Liver (tissue), 9 donors: ENCODE results near the gene PRKCSH. TPM values are rescaled to one million over a fixed set of nuclear protein-coding genes. Genes with fewer than 3 reads are reported as not detected.

ENCODE experiments used
- DNase-seq: peaks from one replicate; pipeline ENCODE4 v3.0.0-alpha.2; 2017; ENCODE audit warnings: low spot score
- H3K27ac ChIP-seq, 2 donors: one replicate each; pipeline ENCODE4 v1.7.0; 2013; ENCODE audit warnings: inconsistent platforms in 2 of 2, low read length in 2 of 2, control low read depth in 1 of 2, low read depth in 1 of 2, mild to moderate bottlenecking in 1 of 2
- H3K27me3 ChIP-seq, 4 donors: one replicate each; pipeline versions ENCODE4 v1.6.1 to v1.7.0; 2013; ENCODE audit warnings: low read length in 3 of 4, inconsistent platforms in 1 of 4, mild to moderate bottlenecking in 1 of 4, moderate library complexity in 1 of 4; ENCODE audit not compliant: control insufficient read depth in 4 of 4, insufficient read depth in 4 of 4
- H3K36me3 ChIP-seq, 4 donors: one replicate each; pipeline versions ENCODE4 v1.6.1 to v1.7.0; 2013; ENCODE audit warnings: low read length in 3 of 4, mild to moderate bottlenecking in 3 of 4, low read depth in 1 of 4, moderate library complexity in 1 of 4; ENCODE audit not compliant: control insufficient read depth in 4 of 4, insufficient read depth in 3 of 4
- H3K4me1 ChIP-seq, 4 donors: one replicate each; pipeline versions ENCODE4 v1.6.1 to v1.7.0; 2013; ENCODE audit warnings: low read length in 3 of 4, mild to moderate bottlenecking in 3 of 4, moderate library complexity in 1 of 4; ENCODE audit not compliant: control insufficient read depth in 4 of 4, insufficient read depth in 4 of 4
- H3K4me3 ChIP-seq, 3 donors: one replicate each; pipeline versions ENCODE4 v1.6.1 to v1.7.0; 2013; ENCODE audit warnings: low read length in 3 of 3, control low read depth in 1 of 3, low read depth in 1 of 3, mild to moderate bottlenecking in 1 of 3
- H3K9ac ChIP-seq, 2 donors: one replicate each; pipeline ENCODE4 v1.7.0; 2013; ENCODE audit warnings: low read length in 2 of 2, mild to moderate bottlenecking in 2 of 2, moderate library complexity in 2 of 2, control low read depth in 1 of 2, low read depth in 1 of 2
- H3K9me3 ChIP-seq, 4 donors: one replicate each; pipeline versions ENCODE4 v1.6.1 to v1.7.0; 2013; ENCODE audit warnings: low read length in 3 of 4; ENCODE audit not compliant: control insufficient read depth in 4 of 4
- CTCF ChIP-seq: fragments of 150-350 bp; IDR thresholded peaks from 2 replicates; pipeline ENCODE4 v1.5.1; 2017; ENCODE audit warnings: improper control_type of control experiment, low read depth, low read length; ENCODE audit not compliant: missing input control
- EGR1 ChIP-seq, 2 donors: IDR thresholded peaks; 2 replicates each; pipeline ENCODE4 v1.6.1; 2016 to 2018; ENCODE audit warnings: antibody characterized with exemption in 2 of 2, low read depth in 2 of 2
- FOXA1 ChIP-seq: IDR thresholded peaks from 2 replicates; pipeline ENCODE4 v1.6.1; 2016; ENCODE audit warnings: antibody characterized with exemption
- FOXA2 ChIP-seq: IDR thresholded peaks from 2 replicates; pipeline ENCODE4 v1.6.1; 2016; ENCODE audit warnings: antibody characterized with exemption
- GABPA ChIP-seq, 2 donors: IDR thresholded peaks in 1 of 2; conservative IDR thresholded peaks in 1 of 2; 2 replicates each; pipeline ENCODE4 v1.6.1; 2016; ENCODE audit warnings: antibody characterized with exemption in 2 of 2, mild to moderate bottlenecking in 1 of 2, moderate library complexity in 1 of 2
- HNF4A ChIP-seq, 2 donors: conservative IDR thresholded peaks; 2 replicates each; pipeline ENCODE4 v1.6.1; 2016; ENCODE audit warnings: antibody characterized with exemption in 2 of 2, mild to moderate bottlenecking in 2 of 2
- HNF4G ChIP-seq: IDR thresholded peaks from 2 replicates; pipeline ENCODE4 v1.6.1; 2016; ENCODE audit warnings: antibody characterized with exemption
- JUND ChIP-seq, 2 donors: IDR thresholded peaks; 2 replicates each; pipeline ENCODE4 v1.6.1; 2016; ENCODE audit warnings: antibody characterized with exemption in 2 of 2
- MAX ChIP-seq: IDR thresholded peaks from 2 replicates; pipeline ENCODE4 v1.6.1; 2016; ENCODE audit warnings: antibody characterized with exemption
- NR2F2 ChIP-seq: IDR thresholded peaks from 2 replicates; pipeline ENCODE4 v1.6.1; 2016; ENCODE audit warnings: antibody characterized with exemption
- RAD21 ChIP-seq, 2 donors: IDR thresholded peaks; 2 replicates each; pipeline ENCODE4 v1.6.1; 2016; ENCODE audit warnings: antibody characterized with exemption in 2 of 2, mild to moderate bottlenecking in 2 of 2
- REST ChIP-seq: IDR thresholded peaks from 2 replicates; pipeline ENCODE4 v1.6.1; 2016; ENCODE audit warnings: antibody characterized with exemption, mild to moderate bottlenecking
- RXRA ChIP-seq, 2 donors: IDR thresholded peaks; 2 replicates each; pipeline ENCODE4 v1.6.1; 2017 to 2018; ENCODE audit warnings: antibody characterized with exemption in 2 of 2, mild to moderate bottlenecking in 1 of 2
- SP1 ChIP-seq: IDR thresholded peaks from 2 replicates; pipeline ENCODE4 v1.6.1; 2018; ENCODE audit warnings: antibody characterized with exemption, mild to moderate bottlenecking
- TAF1 ChIP-seq: conservative IDR thresholded peaks from 2 replicates; pipeline ENCODE4 v1.6.1; 2016; ENCODE audit warnings: antibody characterized with exemption, mild to moderate bottlenecking
- YY1 ChIP-seq: IDR thresholded peaks from 2 replicates; pipeline ENCODE4 v1.6.1; 2016; ENCODE audit warnings: antibody characterized with exemption, mild to moderate bottlenecking
- ZBTB33 ChIP-seq: IDR thresholded peaks from 2 replicates; pipeline ENCODE4 v1.6.1; 2016; ENCODE audit warnings: antibody characterized with exemption
- WGBS: extraction: QIAGEN DNeasy Blood & Tissue Kit; methylation state at CpG from one replicate; pipeline ENCODE4 v1.1.7; 2013; 5-methylcytosine and 5-hydroxymethylcytosine counted together
- polyA plus RNA-seq, 2 donors: library from polyadenylated mRNA; stranded (reverse) in 1 of 2; unstranded in 1 of 2; fragments of 200-250 nt in 1 of 2; fragments of >200 nt in 1 of 2; fragmentation: Nextera tagmentation in 1 of 2; extraction: Ambion mirVana in 1 of 2; gene quantifications; one replicate each; pipeline versions ENCODE4 v1.2.1 to v1.2.3, GENCODE V29; 2013 to 2015
- total RNA-seq, 2 donors: library from RNA; depleted of rRNA; stranded (reverse); fragments of >200 nt; gene quantifications; one replicate each; pipeline ENCODE4 v1.2.3, GENCODE V29; 2014
- TF ChIP-seq, protein P1 (sequence below): IDR thresholded peaks from 2 replicates; pipeline ENCODE4 v1.6.1; 2016; ENCODE audit warnings: antibody characterized with exemption
- donor health status: healthy.
- donor health status: healthy.
- donor health status: healthy.
- donor health status: healthy.
- donor health status: healthy.

The PRKCSH gene
- total RNA-seq (100 to 1,000 TPM in 1 of 2 donors, 10 to 100 TPM in 1; 53.0 to 104 TPM), polyA plus RNA-seq (100 to 1,000 TPM in 1 of 2 donors, 10 to 100 TPM in 1; 42.9 to 165 TPM)

- Histone ChIP-seq H3K9ac (peak within 1 kb of the TSS; percentile 53 to 70), H3K4me3 (peak within 1 kb of the TSS; percentile 77 to 93 (median 82)), H3K9me3 (no peaks in the 10 kb centered on the region), H3K36me3 (peaks cover 0 to 9% (median 5%) of the 10 kb centered on the region in 4 donors), H3K4me1 (peaks cover 9 to 17% (median 15%) of the 10 kb centered on the region in 4 donors), H3K27me3 (no peaks in the 10 kb centered on the region), H3K27ac (peak within 1 kb of the TSS; percentile 63 to 75)
- peak; percentile 97 for DNase-seq
- peak; percentile 37 to 53 for TF ChIP-seq RAD21 (IDR thresholded peaks at IDR 0.05)
- TF ChIP-seq REST, result peak; percentile 84
- peak; percentile 100 for TF ChIP-seq YY1
- TF ChIP-seq ZBTB33, result no peak
- peak; percentile 53 for TF ChIP-seq HNF4G
- peak; percentile 54 for TF ChIP-seq FOXA1
- no peak for TF ChIP-seq TAF1
- peak; percentile 92 for TF ChIP-seq SP1
- peak; percentile 77 to 85 for TF ChIP-seq HNF4A (conservative IDR thresholded peaks at IDR 0.05)
- TF ChIP-seq MAX, result peak; percentile 64
- TF ChIP-seq CTCF, result peak; percentile 99
- TF ChIP-seq NR2F2, result peak; percentile 69
- TF ChIP-seq, protein P1, sequence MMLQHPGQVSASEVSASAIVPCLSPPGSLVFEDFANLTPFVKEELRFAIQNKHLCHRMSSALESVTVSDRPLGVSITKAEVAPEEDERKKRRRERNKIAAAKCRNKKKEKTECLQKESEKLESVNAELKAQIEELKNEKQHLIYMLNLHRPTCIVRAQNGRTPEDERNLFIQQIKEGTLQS, result peak; percentile 58
- TF ChIP-seq RXRA (IDR thresholded peaks at IDR 0.05), result peak; percentile 59 to 76
- TF ChIP-seq EGR1 (IDR thresholded peaks at IDR 0.05; ENCODE audit: low read depth in 2 of 2), result peak; percentile 62 to 84
- peak; percentile 92 to 98 for TF ChIP-seq GABPA (IDR thresholded peaks at IDR 0.05 in 1 of 2, conservative IDR thresholded peaks at IDR 0.05 in 1 of 2)
- TF ChIP-seq FOXA2, result peak; percentile 40
- TF ChIP-seq JUND (IDR thresholded peaks at IDR 0.05), result peak in 1 of 2 donors; percentile 73
- under 1% methylated on average over 53 of the region's 53 CpGs for WGBS
These were observed at the start of gene PRKCSH, which contains the start of gene ODAD3 for GRCh38 chr19:11435057-11435832. Gene PRKCSH, plus strand, starts transcription at chr19:11435635. Its CDS starts 483 bp downstream, at chr19:11436118. Gene ODAD3, minus strand, starts transcription at chr19:11435121. Its CDS starts 105 bp downstream, at chr19:11435016.
